ENCODE results near the gene TOM1L2.

Gene TOM1L2

GRCh38 chr17:17873450-17873991 is 98.7 kb downstream of the TOM1L2 start:
- no peak for TF ChIP-seq EZH2phosphoT487 (IDR thresholded peaks at IDR 0.05; ENCODE audit: borderline replicate concordance, low read length)
- TF ChIP-seq CTCF (IDR thresholded peaks at IDR 0.05; ENCODE audit: low read depth, low read length, poor library complexity, severe bottlenecking), result no peak
- Histone ChIP-seq H3K36me3 (ENCODE audit: control insufficient read depth, low read length) (no peaks in the 10 kb centered on the region), H3K4me1 (ENCODE audit: control insufficient read depth, low read length) (peaks cover 7% of the 10 kb centered on the region), H3K4me3 (ENCODE audit: low read length) (no peak overlapping the region), H4K20me1 (ENCODE audit: control insufficient read depth, insufficient read depth, low read depth, low read length) (no peaks in the 10 kb centered on the region), H3K27ac (ENCODE audit: low read depth, low read length) (no peak overlapping the region), H3K9me2 (replicated peaks; ENCODE audit: control insufficient read depth, low read length) (no peaks in the 10 kb centered on the region), H3K79me2 (ENCODE audit: control insufficient read depth, low read length) (no peaks in the 10 kb centered on the region), H3K27me3 (ENCODE audit: control insufficient read depth, low read length) (no peaks in the 10 kb centered on the region), H3F3A (ENCODE audit: control insufficient read depth, insufficient read depth) (no peaks in the 10 kb centered on the region), H3K4me2 (ENCODE audit: low read length) (no peak overlapping the region), H3K9me3 (ENCODE audit: control insufficient read depth, insufficient read depth, low read length) (no peaks in the 10 kb centered on the region)

GRCh38 chr17:17872547-17873345 is 99.5 kb downstream of the TOM1L2 start:
- Histone ChIP-seq H3K4me1 (ENCODE audit: control insufficient read depth, low read length) (peaks cover 7% of the 10 kb centered on the region), H3K9me3 (ENCODE audit: control insufficient read depth, insufficient read depth, low read length) (no peaks in the 10 kb centered on the region), H3K9me2 (replicated peaks; ENCODE audit: control insufficient read depth, low read length) (no peaks in the 10 kb centered on the region), H3K79me2 (ENCODE audit: control insufficient read depth, low read length) (no peaks in the 10 kb centered on the region), H3K36me3 (ENCODE audit: control insufficient read depth, low read length) (no peaks in the 10 kb centered on the region), H4K20me1 (ENCODE audit: control insufficient read depth, insufficient read depth, low read depth, low read length) (no peaks in the 10 kb centered on the region), H3K4me2 (ENCODE audit: low read length) (no peak overlapping the region), H3K4me3 (ENCODE audit: low read length) (no peak overlapping the region), H3K27me3 (ENCODE audit: control insufficient read depth, low read length) (no peaks in the 10 kb centered on the region), H3K27ac (ENCODE audit: low read depth, low read length) (no peak overlapping the region), H3F3A (ENCODE audit: control insufficient read depth, insufficient read depth) (no peaks in the 10 kb centered on the region)
- TF ChIP-seq EZH2phosphoT487 (IDR thresholded peaks at IDR 0.05; ENCODE audit: borderline replicate concordance, low read length) (no peak), CTCF (IDR thresholded peaks at IDR 0.05; ENCODE audit: low read depth, low read length, poor library complexity, severe bottlenecking) (no peak)

- TF ChIP-seq EZH2phosphoT487 (IDR thresholded peaks at IDR 0.05; ENCODE audit: borderline replicate concordance, low read length) (no peak), CTCF (IDR thresholded peaks at IDR 0.05; ENCODE audit: low read depth, low read length, poor library complexity, severe bottlenecking) (no peak)
- no peaks in the 10 kb centered on the region for H3K27me3 ChIP-seq (ENCODE audit: control insufficient read depth, low read length)
- H3K4me1 ChIP-seq (ENCODE audit: control insufficient read depth, low read length), result peaks cover 7% of the 10 kb centered on the region
- H3K4me2 ChIP-seq (ENCODE audit: low read length), result no peak overlapping the region
- no peaks in the 10 kb centered on the region for H3K36me3 ChIP-seq (ENCODE audit: control insufficient read depth, low read length)
- no peaks in the 10 kb centered on the region for H3K9me2 ChIP-seq (replicated peaks; ENCODE audit: control insufficient read depth, low read length)
- H3F3A ChIP-seq (ENCODE audit: control insufficient read depth, insufficient read depth), result no peaks in the 10 kb centered on the region
- no peaks in the 10 kb centered on the region for H3K79me2 ChIP-seq (ENCODE audit: control insufficient read depth, low read length)
- H3K27ac ChIP-seq (ENCODE audit: low read depth, low read length), result no peak overlapping the region
- no peaks in the 10 kb centered on the region for H4K20me1 ChIP-seq (ENCODE audit: control insufficient read depth, insufficient read depth, low read depth, low read length)
- H3K9me3 ChIP-seq (ENCODE audit: control insufficient read depth, insufficient read depth, low read length), result no peaks in the 10 kb centered on the region
- no peak overlapping the region for H3K4me3 ChIP-seq (ENCODE audit: low read length)
Observed at GRCh38 chr17:17871913-17872312, 100.3 kb downstream of the TOM1L2 start.
